Measurements from ENCODE around the gene SLC30A7.

The SLC30A7 gene

DNA sequence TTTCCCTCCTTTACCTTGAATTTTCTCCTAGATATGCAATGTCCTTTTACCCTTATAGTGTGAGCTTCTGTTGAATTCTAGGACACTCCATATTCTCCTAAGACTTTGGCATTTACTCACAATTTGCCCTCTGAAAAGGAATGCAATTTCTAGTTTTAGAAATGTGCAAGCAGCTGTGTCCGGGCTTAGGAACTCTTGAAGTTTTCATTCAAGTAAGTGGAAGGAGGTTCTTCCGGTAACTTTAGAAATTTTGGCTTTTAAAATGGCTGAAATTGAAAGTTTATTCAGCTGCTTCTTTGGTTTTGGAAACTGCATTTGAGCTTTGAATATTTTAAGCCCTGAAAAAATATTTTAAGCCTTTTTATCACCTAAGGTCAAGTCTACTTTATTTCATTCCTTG is 73.4 kb downstream of the SLC30A7 start:
- no peak for TF ChIP-seq ZFX (IDR thresholded peaks at IDR 0.05; ENCODE audit: borderline replicate concordance)
- TF ChIP-seq, protein P1, sequence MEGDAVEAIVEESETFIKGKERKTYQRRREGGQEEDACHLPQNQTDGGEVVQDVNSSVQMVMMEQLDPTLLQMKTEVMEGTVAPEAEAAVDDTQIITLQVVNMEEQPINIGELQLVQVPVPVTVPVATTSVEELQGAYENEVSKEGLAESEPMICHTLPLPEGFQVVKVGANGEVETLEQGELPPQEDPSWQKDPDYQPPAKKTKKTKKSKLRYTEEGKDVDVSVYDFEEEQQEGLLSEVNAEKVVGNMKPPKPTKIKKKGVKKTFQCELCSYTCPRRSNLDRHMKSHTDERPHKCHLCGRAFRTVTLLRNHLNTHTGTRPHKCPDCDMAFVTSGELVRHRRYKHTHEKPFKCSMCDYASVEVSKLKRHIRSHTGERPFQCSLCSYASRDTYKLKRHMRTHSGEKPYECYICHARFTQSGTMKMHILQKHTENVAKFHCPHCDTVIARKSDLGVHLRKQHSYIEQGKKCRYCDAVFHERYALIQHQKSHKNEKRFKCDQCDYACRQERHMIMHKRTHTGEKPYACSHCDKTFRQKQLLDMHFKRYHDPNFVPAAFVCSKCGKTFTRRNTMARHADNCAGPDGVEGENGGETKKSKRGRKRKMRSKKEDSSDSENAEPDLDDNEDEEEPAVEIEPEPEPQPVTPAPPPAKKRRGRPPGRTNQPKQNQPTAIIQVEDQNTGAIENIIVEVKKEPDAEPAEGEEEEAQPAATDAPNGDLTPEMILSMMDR (IDR thresholded peaks at IDR 0.05) = no peak
- H3K27ac ChIP-seq = no peak overlapping the region

- no peak for TF ChIP-seq ZFX (IDR thresholded peaks at IDR 0.05; ENCODE audit: borderline replicate concordance)
- TF ChIP-seq, protein P1 (IDR thresholded peaks at IDR 0.05) = no peak
- no peak overlapping the region for H3K27ac ChIP-seq
Observed at GRCh38 chr1:100971021-100971420, 75.1 kb downstream of the SLC30A7 start.

DNA sequence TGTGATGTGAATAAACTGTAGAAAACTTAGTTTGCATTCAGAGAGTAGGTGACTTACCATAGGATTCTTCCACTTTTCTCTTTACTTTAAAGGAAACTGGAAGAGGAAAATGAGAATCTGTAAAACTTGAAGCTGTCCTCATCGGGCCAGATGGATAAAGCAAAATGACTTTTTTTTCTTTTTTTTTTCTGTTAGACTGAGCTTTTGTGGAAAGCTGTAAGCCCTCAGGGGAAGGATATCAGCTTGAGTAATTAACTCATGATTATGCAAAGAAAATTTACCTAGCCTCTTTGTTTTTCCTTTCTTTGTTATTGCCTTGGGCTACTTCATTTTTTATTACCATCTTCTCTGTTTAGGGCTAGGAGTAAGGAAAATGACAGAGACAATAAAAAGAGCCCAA is 76.3 kb downstream of the SLC30A7 start:
- H3K27ac ChIP-seq = no peak overlapping the region
- no peak for TF ChIP-seq ZFX (IDR thresholded peaks at IDR 0.05; ENCODE audit: borderline replicate concordance)
- TF ChIP-seq, protein P1 (IDR thresholded peaks at IDR 0.05) = no peak

DNA sequence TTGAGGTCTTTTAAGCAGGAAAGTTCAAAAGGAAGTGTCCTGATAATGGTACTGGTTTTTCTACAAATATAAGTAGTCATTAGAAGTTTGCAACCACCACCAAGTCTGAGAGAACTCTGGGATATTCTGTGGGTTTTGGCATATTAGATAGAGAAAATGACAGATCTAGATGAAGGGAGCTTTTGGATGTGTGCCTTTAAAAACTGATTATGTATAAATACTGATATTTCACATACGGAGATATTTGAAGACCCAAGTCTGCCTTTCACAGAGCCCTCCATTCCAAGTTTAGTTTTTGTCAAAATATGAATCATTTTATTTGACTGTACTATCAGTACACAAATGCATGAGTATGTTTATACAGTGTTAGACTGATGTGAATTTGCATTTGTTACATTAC is 81.0 kb downstream of the SLC30A7 start:
- no peak overlapping the region for H3K27ac ChIP-seq
- TF ChIP-seq, protein P1 (IDR thresholded peaks at IDR 0.05) = no peak
- TF ChIP-seq ZFX (IDR thresholded peaks at IDR 0.05; ENCODE audit: borderline replicate concordance) = no peak

GRCh38 chr1:100979631-100980030 is 83.7 kb downstream of the SLC30A7 start:
- no peak overlapping the region for H3K27ac ChIP-seq

DNA sequence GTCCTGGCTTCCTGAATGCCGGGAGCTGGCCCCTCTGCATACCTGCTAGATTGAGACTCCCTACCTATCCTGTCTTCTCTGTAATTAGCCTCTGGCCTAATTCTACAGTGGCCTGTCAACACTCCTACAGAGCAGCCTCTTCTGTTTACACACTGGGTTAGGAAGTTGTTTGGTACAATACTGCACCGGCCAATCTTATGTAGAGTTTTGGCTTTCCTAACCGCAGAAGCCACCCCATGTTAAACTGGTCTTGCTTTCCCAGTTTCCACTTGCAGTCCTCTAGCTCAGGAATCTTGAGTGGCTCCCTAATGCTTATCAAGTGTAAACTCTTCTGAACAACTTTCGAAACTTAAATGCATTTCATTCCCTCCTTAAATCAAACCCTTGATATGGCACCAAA is 86.9 kb downstream of the SLC30A7 start:
- no peak for TF ChIP-seq ZFX (IDR thresholded peaks at IDR 0.05; ENCODE audit: borderline replicate concordance)
- TF ChIP-seq, protein P1 (IDR thresholded peaks at IDR 0.05) = no peak
- H3K27ac ChIP-seq = no peak overlapping the region

More at GRCh38 chr1:100979631-100980030, 83.7 kb downstream of the SLC30A7 start:
- no peak for TF ChIP-seq ZFX (IDR thresholded peaks at IDR 0.05; ENCODE audit: borderline replicate concordance)
- TF ChIP-seq, protein P1 (IDR thresholded peaks at IDR 0.05) = no peak

- no peak overlapping the region for H3K27ac ChIP-seq
- TF ChIP-seq, protein P1 (IDR thresholded peaks at IDR 0.05) = no peak
- no peak for TF ChIP-seq ZFX (IDR thresholded peaks at IDR 0.05; ENCODE audit: borderline replicate concordance)
Observed at GRCh38 chr1:100988121-100988520, 92.2 kb downstream of the SLC30A7 start.
